ENCODE data around the gene AGPAT1.

The AGPAT1 gene

GRCh38 chr6:32140420-32141046 is 35.4 kb downstream of the AGPAT1 start:
- no peak for DNase-seq (ENCODE audit: low read depth)
- H3K4me3 ChIP-seq (ENCODE audit: low read length) = no peak overlapping the region
- TF ChIP-seq CTCF (conservative IDR thresholded peaks at IDR 0.05; ENCODE audit: low read length) = no peak

DNA sequence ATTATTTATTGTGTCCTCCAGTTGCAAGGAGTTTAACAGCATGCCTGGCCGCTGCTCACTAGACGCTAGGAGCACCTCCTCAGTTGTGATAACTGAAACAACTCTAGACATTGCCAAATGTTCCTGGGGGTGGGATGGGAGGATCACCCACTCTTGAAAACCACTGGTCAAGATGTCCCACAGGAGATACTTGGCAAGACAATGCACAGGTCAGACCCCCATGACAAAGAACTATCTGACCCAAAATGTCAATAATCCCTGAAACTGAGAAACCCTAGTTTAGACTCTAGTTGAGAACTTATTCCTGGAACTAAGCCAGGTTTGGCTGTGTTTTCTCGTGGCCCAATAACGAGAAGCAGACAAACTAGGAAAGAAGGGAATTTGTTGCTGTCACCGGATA is 36.3 kb downstream of the AGPAT1 start:
- no peak for DNase-seq (ENCODE audit: low read depth)
- no peak overlapping the region for H3K4me3 ChIP-seq (ENCODE audit: low read length)
- no peak for TF ChIP-seq CTCF (conservative IDR thresholded peaks at IDR 0.05; ENCODE audit: low read length)

DNA sequence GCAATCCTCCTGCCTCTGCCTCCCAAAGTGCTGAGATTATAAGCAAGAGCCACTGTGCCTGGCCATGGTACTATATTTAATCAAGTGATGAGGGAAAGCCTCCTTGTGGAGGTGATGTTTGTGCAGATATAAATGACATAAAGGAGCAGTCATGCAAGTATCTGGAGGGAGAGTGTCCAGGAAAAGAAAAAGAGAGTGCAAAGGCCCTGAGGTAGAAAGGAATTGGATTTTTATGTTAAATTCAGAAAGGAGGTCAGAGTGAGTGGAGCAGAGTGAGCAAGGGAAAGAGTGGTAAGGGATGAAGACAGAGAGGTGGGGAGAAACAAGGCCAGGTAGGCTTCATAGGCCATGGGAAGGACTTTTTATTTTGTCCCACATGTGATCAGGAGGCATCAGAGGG is 38.4 kb downstream of the AGPAT1 start:
- no peak for DNase-seq (ENCODE audit: low read depth)
- H3K4me3 ChIP-seq (ENCODE audit: low read length) = no peak overlapping the region
- no peak for TF ChIP-seq CTCF (conservative IDR thresholded peaks at IDR 0.05; ENCODE audit: low read length)

DNA sequence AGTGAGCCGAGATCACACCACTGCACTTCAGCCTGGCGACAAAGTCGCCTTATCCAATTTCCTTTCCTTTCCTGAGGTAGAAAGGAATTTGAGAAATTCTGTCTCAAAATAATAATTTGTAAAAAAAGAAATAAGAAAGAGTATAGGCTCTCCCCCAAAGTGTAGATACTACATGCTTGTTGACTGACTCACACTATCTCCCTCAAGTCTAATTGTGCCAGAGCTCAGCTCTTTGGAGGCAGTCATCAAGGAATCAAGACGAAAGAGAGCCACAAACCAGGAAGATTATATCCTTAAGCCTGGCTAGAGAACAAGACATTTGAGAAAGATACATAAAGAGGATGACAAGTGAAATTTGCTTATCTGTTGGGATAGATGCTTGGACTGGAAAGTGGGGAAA is 42.1 kb downstream of the AGPAT1 start:
- no peak overlapping the region for H3K4me3 ChIP-seq (ENCODE audit: low read length)
- TF ChIP-seq CTCF (conservative IDR thresholded peaks at IDR 0.05; ENCODE audit: low read length) = no peak
- DNase-seq (ENCODE audit: low read depth) = peak; percentile 65

DNA sequence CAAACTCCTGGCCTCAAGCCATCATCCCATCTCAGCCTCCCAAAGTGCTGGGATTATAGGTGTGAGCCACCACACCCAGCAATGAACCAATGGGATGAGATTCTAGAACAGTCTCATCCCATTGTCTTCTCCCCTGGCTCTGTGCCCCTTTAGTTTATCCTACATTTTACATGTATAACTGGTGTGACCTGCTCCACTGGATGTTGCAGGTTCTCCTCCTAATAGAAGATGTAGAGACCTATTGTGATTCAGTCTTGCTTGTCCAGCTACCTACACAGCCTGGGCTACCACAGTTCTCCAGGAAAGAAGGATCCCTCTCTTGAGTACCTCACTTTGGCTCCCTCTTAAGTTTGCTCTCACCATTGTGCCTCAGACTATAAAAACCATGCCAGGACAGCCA is 43.8 kb downstream of the AGPAT1 start:
- no peak for TF ChIP-seq CTCF (conservative IDR thresholded peaks at IDR 0.05; ENCODE audit: low read length)
- DNase-seq (ENCODE audit: low read depth) = no peak
- H3K4me3 ChIP-seq (ENCODE audit: low read length) = no peak overlapping the region

GRCh38 chr6:32131439-32131948 is 44.4 kb downstream of the AGPAT1 start:
- no peak for TF ChIP-seq CTCF (conservative IDR thresholded peaks at IDR 0.05; ENCODE audit: low read length)
- no peak overlapping the region for H3K4me3 ChIP-seq (ENCODE audit: low read length)
- DNase-seq (ENCODE audit: low read depth) = no peak

GRCh38 chr6:32129297-32130088 is 46.4 kb downstream of the AGPAT1 start:
- no peak for TF ChIP-seq CTCF (conservative IDR thresholded peaks at IDR 0.05; ENCODE audit: low read length)
- H3K4me3 ChIP-seq (ENCODE audit: low read length) = peak overlapping the region; percentile 80
- DNase-seq (ENCODE audit: low read depth) = no peak
